K562 (cell line): ENCODE measurements around the gene ZNF556. TPM values are rescaled to one million over a fixed set of nuclear protein-coding genes. Genes with fewer than 3 reads are reported as not detected.
A peak's percentile ranks its signal among the peaks of the same experiment; 100 is the strongest.

Source experiments
- BCOR ChIP-seq: fragments of 450-650 bp; IDR thresholded peaks from 2 replicates; pipeline ENCODE4 v1.6.1; 2016
- DACH1 ChIP-seq: fragments of 450-650 bp; IDR thresholded peaks from 2 replicates; pipeline ENCODE4 v1.6.1; 2018; ENCODE audit not compliant: partially characterized antibody
- FOSL1 ChIP-seq: fragments of 200-800 bp; sonication (Bioruptor generic); conservative IDR thresholded peaks from 2 replicates; pipeline ENCODE4 v1.6.1; 2016; ENCODE audit warnings: missing genetic modification characterization, missing compliant biosample characterization
- HNRNPK ChIP-seq: fragments of 200-400 bp; formaldehyde crosslinking; IDR thresholded peaks from one replicate; pipeline ENCODE4 v1.6.1; 2018; ENCODE audit warnings: mild to moderate bottlenecking, low read depth, low read length; ENCODE audit not compliant: poor library complexity, severe bottlenecking
- ILK ChIP-seq: fragments of 450-650 bp; IDR thresholded peaks from 2 replicates; pipeline ENCODE4 v1.6.1; 2016; ENCODE audit warnings: missing genetic modification characterization, low read depth, mild to moderate bottlenecking, missing compliant biosample characterization, moderate library complexity, borderline replicate concordance
- NCOA1 ChIP-seq: fragments of 450-650 bp; IDR thresholded peaks from 2 replicates; pipeline ENCODE4 v1.6.1; 2016; ENCODE audit warnings: low read depth
- RBBP5 ChIP-seq: fragments of 200-600 bp; sonication (generic); IDR thresholded peaks from 2 replicates; pipeline ENCODE4 v1.6.1; 2012; ENCODE audit warnings: borderline replicate concordance, mild to moderate bottlenecking, low read length, control low read depth, inconsistent platforms; ENCODE audit not compliant: insufficient read depth, poor library complexity, severe bottlenecking
- RBFOX2 ChIP-seq: fragments of 200-400 bp; formaldehyde crosslinking; IDR thresholded peaks from 2 replicates; pipeline ENCODE4 v1.6.1; 2017; ENCODE audit warnings: low read depth, mild to moderate bottlenecking, low read length, moderate library complexity
- SP2 ChIP-seq: IDR thresholded peaks from 2 replicates; pipeline ENCODE4 v1.6.1; 2011; ENCODE audit warnings: mild to moderate bottlenecking, low read depth, low read length, moderate library complexity; ENCODE audit not compliant: poor library complexity, severe bottlenecking; ENCODE audit errors: extremely low read depth
- U2AF1 ChIP-seq: fragments of 200-400 bp; formaldehyde crosslinking; optimal IDR thresholded peaks from 2 replicates; pipeline ENCODE3; 2017; ENCODE audit warnings: mild to moderate bottlenecking, low read depth, low read length, moderate library complexity
- ZNF274 ChIP-seq: IDR thresholded peaks from 2 replicates; pipeline ENCODE4 v1.6.1; 2011; ENCODE audit warnings: low read depth, mild to moderate bottlenecking, low read length, moderate library complexity, borderline replicate concordance
- ZNF3 ChIP-seq: fragments of 250-450 bp; sonication (Bioruptor Pico); IDR thresholded peaks from 2 replicates; pipeline ENCODE4 v1.5.0; 2021; ENCODE audit warnings: mild to moderate bottlenecking, moderate library complexity
- ZNF696 ChIP-seq: fragments of 250-450 bp; sonication (Bioruptor Pico); conservative IDR thresholded peaks from 2 replicates; pipeline ENCODE4 v1.4.0; 2020; ENCODE audit warnings: mild to moderate bottlenecking, moderate library complexity
- polyA plus RNA-seq, 8 experiments: library from polyadenylated mRNA; depleted of rRNA in 4 of 8; stranded (reverse) in 5 of 8; unstranded in 3 of 8; fragments of >200 nt; fragmentation: Nextera tagmentation in 2 of 8; fragmentation: Illumina TruSeq in 1 of 8; extraction: Ambion mirVana in 2 of 8; extraction: Trizol in 1 of 8; gene quantifications; 2 replicates each; pipeline versions ENCODE4 v1.2.1 to v1.2.3, GENCODE V29; 2011 to 2014; ENCODE audit warnings: inconsistent platforms in 1 of 8, missing spikeins in 1 of 8
- total RNA-seq, 7 experiments: library from RNA; depleted of rRNA in 6 of 7; stranded (reverse); fragments of >200 nt in 6 of 7; fragmentation: Illumina TruSeq in 2 of 7; extraction: Trizol in 2 of 7; gene quantifications; 2 replicates each; pipeline versions ENCODE4 v1.2.1 to v1.2.3, GENCODE V29; 2011 to 2021; ENCODE audit warnings: low replicate concordance in 1 of 7
- TF ChIP-seq, protein P1 (sequence below): sonication (generic); formaldehyde crosslinking; IDR thresholded peaks from 2 replicates; pipeline ENCODE4 v1.8.0; 2023; ENCODE audit warnings: missing genetic modification reagents, mild to moderate bottlenecking, borderline replicate concordance
- TF ChIP-seq, protein P2 (sequence below): fragments of 250-450 bp; sonication (Bioruptor Pico); IDR thresholded peaks from 2 replicates; pipeline ENCODE4 v1.8.0; 2022; ENCODE audit warnings: inconsistent platforms, mild to moderate bottlenecking, moderate library complexity, borderline replicate concordance
- TF ChIP-seq, protein P3 (sequence below): sonication (generic); formaldehyde crosslinking; IDR thresholded peaks from 2 replicates; pipeline ENCODE4 v1.5.0; 2020; ENCODE audit warnings: missing genetic modification reagents
- TF ChIP-seq, protein P4 (sequence below), 2 experiments: fragments of 450-650 bp; IDR thresholded peaks; 2 replicates each; pipeline ENCODE4 v1.6.1; 2016

The ZNF556 gene
- total and polyA plus RNA-seq, 9 of the 15 experiments (the other 6 are each of a cell fraction or from before 2014, with no cell fraction given): 0.01 to 0.36 (median 0.10) TPM; not detected in 1

DNA sequence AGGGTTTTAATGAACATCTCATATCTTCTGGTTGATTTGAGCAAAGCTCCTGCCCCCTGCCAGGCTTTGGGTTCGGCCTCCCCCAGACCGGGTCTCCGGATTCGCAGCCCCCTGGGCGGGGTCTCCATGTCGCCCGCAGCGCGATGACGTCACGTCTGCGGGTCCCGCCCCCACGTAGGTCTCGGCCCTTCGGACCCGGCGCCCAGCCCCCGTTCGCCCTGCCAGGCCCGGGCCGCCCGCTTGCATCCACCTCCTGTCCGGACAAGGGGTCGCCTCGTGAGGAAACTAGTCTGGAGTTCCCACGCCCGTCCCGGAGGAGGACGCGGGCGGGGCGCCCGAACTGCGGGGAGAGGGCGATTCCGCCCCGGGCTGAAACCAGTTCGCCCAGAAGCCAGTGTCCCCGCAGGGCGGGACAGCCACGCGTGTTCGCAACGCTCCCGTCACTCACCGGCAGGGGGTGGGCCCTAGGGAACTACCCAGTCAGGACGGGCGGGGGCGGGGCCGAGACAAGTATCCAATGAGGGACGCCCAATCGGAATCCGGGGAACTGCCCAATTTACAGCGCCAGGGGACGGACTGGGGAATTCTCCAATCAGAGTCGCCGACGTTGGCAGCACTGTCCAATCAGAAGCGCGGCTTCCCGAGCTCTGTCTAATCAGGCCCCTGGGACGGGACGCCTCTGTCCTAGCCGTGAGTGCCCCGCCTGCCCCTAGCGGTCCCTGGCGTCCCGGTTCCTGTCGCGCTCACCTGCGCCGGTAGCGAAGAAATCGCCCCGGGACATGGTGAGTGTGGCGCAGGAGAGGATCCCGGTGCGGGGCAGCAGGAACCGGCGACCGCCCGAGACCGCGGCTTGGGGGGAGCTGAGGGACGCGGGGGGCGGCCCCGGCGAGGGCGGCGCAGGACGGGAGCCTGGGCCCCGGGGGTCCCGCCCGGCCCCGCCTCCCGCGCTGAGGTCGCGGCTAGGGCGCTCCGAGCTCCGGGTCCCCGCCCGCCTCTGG lies 26.0 kb upstream of the ZNF556 start, which contains the start of gene ZNF555 (continued):
- TF ChIP-seq, protein P1, sequence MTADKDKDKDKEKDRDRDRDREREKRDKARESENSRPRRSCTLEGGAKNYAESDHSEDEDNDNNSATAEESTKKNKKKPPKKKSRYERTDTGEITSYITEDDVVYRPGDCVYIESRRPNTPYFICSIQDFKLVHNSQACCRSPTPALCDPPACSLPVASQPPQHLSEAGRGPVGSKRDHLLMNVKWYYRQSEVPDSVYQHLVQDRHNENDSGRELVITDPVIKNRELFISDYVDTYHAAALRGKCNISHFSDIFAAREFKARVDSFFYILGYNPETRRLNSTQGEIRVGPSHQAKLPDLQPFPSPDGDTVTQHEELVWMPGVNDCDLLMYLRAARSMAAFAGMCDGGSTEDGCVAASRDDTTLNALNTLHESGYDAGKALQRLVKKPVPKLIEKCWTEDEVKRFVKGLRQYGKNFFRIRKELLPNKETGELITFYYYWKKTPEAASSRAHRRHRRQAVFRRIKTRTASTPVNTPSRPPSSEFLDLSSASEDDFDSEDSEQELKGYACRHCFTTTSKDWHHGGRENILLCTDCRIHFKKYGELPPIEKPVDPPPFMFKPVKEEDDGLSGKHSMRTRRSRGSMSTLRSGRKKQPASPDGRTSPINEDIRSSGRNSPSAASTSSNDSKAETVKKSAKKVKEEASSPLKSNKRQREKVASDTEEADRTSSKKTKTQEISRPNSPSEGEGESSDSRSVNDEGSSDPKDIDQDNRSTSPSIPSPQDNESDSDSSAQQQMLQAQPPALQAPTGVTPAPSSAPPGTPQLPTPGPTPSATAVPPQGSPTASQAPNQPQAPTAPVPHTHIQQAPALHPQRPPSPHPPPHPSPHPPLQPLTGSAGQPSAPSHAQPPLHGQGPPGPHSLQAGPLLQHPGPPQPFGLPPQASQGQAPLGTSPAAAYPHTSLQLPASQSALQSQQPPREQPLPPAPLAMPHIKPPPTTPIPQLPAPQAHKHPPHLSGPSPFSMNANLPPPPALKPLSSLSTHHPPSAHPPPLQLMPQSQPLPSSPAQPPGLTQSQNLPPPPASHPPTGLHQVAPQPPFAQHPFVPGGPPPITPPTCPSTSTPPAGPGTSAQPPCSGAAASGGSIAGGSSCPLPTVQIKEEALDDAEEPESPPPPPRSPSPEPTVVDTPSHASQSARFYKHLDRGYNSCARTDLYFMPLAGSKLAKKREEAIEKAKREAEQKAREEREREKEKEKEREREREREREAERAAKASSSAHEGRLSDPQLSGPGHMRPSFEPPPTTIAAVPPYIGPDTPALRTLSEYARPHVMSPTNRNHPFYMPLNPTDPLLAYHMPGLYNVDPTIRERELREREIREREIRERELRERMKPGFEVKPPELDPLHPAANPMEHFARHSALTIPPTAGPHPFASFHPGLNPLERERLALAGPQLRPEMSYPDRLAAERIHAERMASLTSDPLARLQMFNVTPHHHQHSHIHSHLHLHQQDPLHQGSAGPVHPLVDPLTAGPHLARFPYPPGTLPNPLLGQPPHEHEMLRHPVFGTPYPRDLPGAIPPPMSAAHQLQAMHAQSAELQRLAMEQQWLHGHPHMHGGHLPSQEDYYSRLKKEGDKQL (CRISPR knock-in tag): no peak
- TF ChIP-seq SP2: peak; percentile 78
- TF ChIP-seq BCOR: no peak
- TF ChIP-seq ZNF274: no peak
- TF ChIP-seq, protein P2, sequence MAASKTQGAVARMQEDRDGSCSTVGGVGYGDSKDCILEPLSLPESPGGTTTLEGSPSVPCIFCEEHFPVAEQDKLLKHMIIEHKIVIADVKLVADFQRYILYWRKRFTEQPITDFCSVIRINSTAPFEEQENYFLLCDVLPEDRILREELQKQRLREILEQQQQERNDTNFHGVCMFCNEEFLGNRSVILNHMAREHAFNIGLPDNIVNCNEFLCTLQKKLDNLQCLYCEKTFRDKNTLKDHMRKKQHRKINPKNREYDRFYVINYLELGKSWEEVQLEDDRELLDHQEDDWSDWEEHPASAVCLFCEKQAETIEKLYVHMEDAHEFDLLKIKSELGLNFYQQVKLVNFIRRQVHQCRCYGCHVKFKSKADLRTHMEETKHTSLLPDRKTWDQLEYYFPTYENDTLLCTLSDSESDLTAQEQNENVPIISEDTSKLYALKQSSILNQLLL (CRISPR knock-in tag): no peak
- TF ChIP-seq HNRNPK: no peak
- TF ChIP-seq ILK: no peak
- TF ChIP-seq DACH1: no peak
- TF ChIP-seq FOSL1: no peak
- TF ChIP-seq, protein P3, sequence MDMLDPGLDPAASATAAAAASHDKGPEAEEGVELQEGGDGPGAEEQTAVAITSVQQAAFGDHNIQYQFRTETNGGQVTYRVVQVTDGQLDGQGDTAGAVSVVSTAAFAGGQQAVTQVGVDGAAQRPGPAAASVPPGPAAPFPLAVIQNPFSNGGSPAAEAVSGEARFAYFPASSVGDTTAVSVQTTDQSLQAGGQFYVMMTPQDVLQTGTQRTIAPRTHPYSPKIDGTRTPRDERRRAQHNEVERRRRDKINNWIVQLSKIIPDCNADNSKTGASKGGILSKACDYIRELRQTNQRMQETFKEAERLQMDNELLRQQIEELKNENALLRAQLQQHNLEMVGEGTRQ (CRISPR knock-in tag): no peak
- TF ChIP-seq U2AF1: no peak
- TF ChIP-seq, protein P4, sequence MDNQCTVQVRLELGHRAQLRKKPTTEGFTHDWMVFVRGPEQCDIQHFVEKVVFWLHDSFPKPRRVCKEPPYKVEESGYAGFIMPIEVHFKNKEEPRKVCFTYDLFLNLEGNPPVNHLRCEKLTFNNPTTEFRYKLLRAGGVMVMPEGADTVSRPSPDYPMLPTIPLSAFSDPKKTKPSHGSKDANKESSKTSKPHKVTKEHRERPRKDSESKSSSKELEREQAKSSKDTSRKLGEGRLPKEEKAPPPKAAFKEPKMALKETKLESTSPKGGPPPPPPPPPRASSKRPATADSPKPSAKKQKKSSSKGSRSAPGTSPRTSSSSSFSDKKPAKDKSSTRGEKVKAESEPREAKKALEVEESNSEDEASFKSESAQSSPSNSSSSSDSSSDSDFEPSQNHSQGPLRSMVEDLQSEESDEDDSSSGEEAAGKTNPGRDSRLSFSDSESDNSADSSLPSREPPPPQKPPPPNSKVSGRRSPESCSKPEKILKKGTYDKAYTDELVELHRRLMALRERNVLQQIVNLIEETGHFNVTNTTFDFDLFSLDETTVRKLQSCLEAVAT (IDR thresholded peaks at IDR 0.05): no peak; a peak in 2 of 4 replicates
- no peak for TF ChIP-seq ZNF3 (CRISPR knock-in tag)
- no peak for TF ChIP-seq ZNF696 (CRISPR knock-in tag)
- peak; percentile 73 for TF ChIP-seq RBFOX2
- TF ChIP-seq NCOA1: peak; percentile 38; the same call in 1 of the 2 replicates
- peak; percentile 85 for TF ChIP-seq RBBP5
